ENCODE data around the gene DNAH6. TPM values are rescaled to one million over a fixed set of nuclear protein-coding genes. Genes with fewer than 3 reads are reported as not detected.

DNAH6 gene
- total RNA-seq, 1 experiment from 2014 or later = not detected

DNA sequence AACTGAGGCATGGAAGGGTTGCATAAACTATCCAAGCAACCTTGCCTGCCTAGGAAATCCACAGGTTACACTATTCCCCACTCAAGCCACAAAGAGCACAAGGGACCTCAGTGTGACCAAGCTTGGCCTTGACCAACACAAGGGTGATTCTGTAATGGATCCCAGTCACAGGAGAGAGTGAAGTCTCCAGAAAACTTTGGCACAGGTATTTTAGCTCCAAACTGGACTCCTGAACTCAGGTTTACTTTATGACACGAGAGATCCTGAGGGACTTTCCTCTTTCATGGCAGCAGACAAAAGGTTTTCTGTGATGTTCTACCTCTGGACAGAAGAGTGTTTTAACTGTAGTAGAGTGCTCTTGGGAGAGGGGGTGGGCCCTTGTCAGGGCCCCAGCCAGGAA lies 195.4 kb downstream of the DNAH6 start:
- no peaks in the 10 kb centered on the region; the same call in 1 of the 2 replicates for H3K4me1 ChIP-seq (ENCODE audit: insufficient read depth, low read length)
- H3K9ac ChIP-seq (ENCODE audit: low read length) = no peak overlapping the region
- TF ChIP-seq, protein P1, sequence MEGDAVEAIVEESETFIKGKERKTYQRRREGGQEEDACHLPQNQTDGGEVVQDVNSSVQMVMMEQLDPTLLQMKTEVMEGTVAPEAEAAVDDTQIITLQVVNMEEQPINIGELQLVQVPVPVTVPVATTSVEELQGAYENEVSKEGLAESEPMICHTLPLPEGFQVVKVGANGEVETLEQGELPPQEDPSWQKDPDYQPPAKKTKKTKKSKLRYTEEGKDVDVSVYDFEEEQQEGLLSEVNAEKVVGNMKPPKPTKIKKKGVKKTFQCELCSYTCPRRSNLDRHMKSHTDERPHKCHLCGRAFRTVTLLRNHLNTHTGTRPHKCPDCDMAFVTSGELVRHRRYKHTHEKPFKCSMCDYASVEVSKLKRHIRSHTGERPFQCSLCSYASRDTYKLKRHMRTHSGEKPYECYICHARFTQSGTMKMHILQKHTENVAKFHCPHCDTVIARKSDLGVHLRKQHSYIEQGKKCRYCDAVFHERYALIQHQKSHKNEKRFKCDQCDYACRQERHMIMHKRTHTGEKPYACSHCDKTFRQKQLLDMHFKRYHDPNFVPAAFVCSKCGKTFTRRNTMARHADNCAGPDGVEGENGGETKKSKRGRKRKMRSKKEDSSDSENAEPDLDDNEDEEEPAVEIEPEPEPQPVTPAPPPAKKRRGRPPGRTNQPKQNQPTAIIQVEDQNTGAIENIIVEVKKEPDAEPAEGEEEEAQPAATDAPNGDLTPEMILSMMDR (conservative IDR thresholded peaks at IDR 0.05; ENCODE audit: low read depth, low read length) = no peak
- TF ChIP-seq EZH2 (IDR thresholded peaks at IDR 0.05; ENCODE audit: low read length, unreplicated experiment) (no peak), EZH2phosphoT487 (IDR thresholded peaks at IDR 0.05; ENCODE audit: borderline replicate concordance, low read length) (no peak)
- H3K9me3 ChIP-seq (ENCODE audit: low read length) = no peaks in the 10 kb centered on the region
- BruUV-seq (replicated peaks) = no TSS peak
- no peak overlapping the region for H3K4me2 ChIP-seq (ENCODE audit: low read length)
- DNase-seq (no peak), ATAC-seq (no peak)
- no peaks in the 10 kb centered on the region for H3F3A ChIP-seq (ENCODE audit: low read length, unreplicated experiment)
- ChIA-PET POLR2A (ENCODE audit: unreplicated experiment) (no interaction called here), CTCF (no interaction called here)
- H3K9me2 ChIP-seq (replicated peaks; ENCODE audit: low read length) = no peaks in the 10 kb centered on the region
- no peaks in the 10 kb centered on the region for H3K36me3 ChIP-seq (ENCODE audit: low read depth, low read length)
- no peaks in the 10 kb centered on the region for H3K79me2 ChIP-seq (ENCODE audit: low read length)
- no peak overlapping the region for H2AFZ ChIP-seq (ENCODE audit: low read length)
- H3K27me3 ChIP-seq (ENCODE audit: low read length) = peaks cover 23% of the 10 kb centered on the region; the same call in 1 of the 2 replicates
- H3K27ac ChIP-seq (ENCODE audit: low read length) = no peak overlapping the region
- no peak overlapping the region for H3K4me3 ChIP-seq (ENCODE audit: low read length)
- H4K20me1 ChIP-seq (ENCODE audit: low read length) = no peaks in the 10 kb centered on the region
- intact Hi-C loops (cut with micrococcal nuclease) = no loop called here

DNA sequence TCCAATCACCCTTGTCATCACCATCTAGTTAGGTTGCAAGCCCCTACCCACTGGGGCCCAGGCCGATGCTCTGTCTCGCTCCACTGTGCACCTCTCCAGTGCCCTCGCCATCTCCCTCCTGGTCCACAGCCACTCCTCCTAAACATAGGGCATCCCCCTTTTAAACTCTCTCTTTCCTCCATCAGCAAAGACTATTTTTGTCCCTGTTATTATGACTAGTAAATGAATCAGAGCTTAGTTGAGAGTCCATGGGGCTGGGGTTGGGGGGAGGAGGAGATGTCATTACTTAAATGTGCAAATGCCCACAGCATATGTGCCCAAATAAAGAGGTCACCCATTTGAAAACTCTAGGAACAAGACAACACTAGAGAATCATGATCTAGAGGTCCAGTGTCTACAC lies 197.1 kb downstream of the DNAH6 start:
- no peak overlapping the region for H3K4me3 ChIP-seq (ENCODE audit: low read length)
- no peak for TF ChIP-seq EZH2 (IDR thresholded peaks at IDR 0.05; ENCODE audit: low read length, unreplicated experiment)
- no peak for TF ChIP-seq EZH2phosphoT487 (IDR thresholded peaks at IDR 0.05; ENCODE audit: borderline replicate concordance, low read length)
- TF ChIP-seq, protein P1 (conservative IDR thresholded peaks at IDR 0.05; ENCODE audit: low read depth, low read length) = no peak
- no peaks in the 10 kb centered on the region for H3K9me3 ChIP-seq (ENCODE audit: low read length)
- no peaks in the 10 kb centered on the region for H3F3A ChIP-seq (ENCODE audit: low read length, unreplicated experiment)
- ATAC-seq (no peak), DNase-seq (no peak)
- H4K20me1 ChIP-seq (ENCODE audit: low read length) = no peaks in the 10 kb centered on the region
- no TSS peak for BruUV-seq (replicated peaks)
- no peaks in the 10 kb centered on the region for H3K36me3 ChIP-seq (ENCODE audit: low read depth, low read length)
- intact Hi-C loops (cut with micrococcal nuclease) = no loop called here
- no peaks in the 10 kb centered on the region for H3K9me2 ChIP-seq (replicated peaks; ENCODE audit: low read length)
- ChIA-PET POLR2A (ENCODE audit: unreplicated experiment) (no interaction called here), CTCF (no interaction called here)
- no peaks in the 10 kb centered on the region for H3K79me2 ChIP-seq (ENCODE audit: low read length)
- no peak overlapping the region for H3K4me2 ChIP-seq (ENCODE audit: low read length)
- H3K4me1 ChIP-seq (ENCODE audit: insufficient read depth, low read length) = no peaks in the 10 kb centered on the region
- H3K27me3 ChIP-seq (ENCODE audit: low read length) = peaks cover 32% of the 10 kb centered on the region; the same call in 1 of the 2 replicates
- H3K9ac ChIP-seq (ENCODE audit: low read length) = no peak overlapping the region
- no peak overlapping the region for H3K27ac ChIP-seq (ENCODE audit: low read length)
- H2AFZ ChIP-seq (ENCODE audit: low read length) = no peak overlapping the region

DNA sequence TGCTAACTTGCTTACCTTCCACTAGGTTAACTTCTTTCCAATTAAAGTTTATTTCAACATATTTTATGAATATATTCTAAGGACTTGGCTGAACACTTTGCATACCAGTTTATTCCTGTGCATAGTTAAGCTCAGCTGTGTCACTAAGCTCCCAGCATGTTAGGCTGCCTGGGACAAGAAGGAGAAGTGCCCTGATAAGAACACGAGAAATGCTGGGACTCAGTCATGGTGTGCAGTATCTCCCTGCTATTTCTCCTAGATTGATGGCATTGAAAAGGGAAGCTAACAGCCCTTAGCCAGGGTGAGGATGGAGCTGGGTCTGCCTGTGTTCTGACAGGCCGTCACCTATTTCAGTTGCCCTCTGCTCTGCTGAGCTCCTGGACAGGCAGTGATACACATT lies 200.3 kb downstream of the DNAH6 start:
- no peak for TF ChIP-seq EZH2 (IDR thresholded peaks at IDR 0.05; ENCODE audit: low read length, unreplicated experiment)
- no peak for TF ChIP-seq EZH2phosphoT487 (IDR thresholded peaks at IDR 0.05; ENCODE audit: borderline replicate concordance, low read length)
- TF ChIP-seq, protein P1 (conservative IDR thresholded peaks at IDR 0.05; ENCODE audit: low read depth, low read length) = no peak

More for the DNA sequence above, 200.3 kb downstream of the DNAH6 start:
- no peaks in the 10 kb centered on the region for H3K36me3 ChIP-seq (ENCODE audit: low read depth, low read length)
- no peak overlapping the region for H3K4me3 ChIP-seq (ENCODE audit: low read length)
- no peak overlapping the region for H3K9ac ChIP-seq (ENCODE audit: low read length)
- DNase-seq = no peak
- no peak overlapping the region for H3K4me2 ChIP-seq (ENCODE audit: low read length)
- H3K4me1 ChIP-seq (ENCODE audit: insufficient read depth, low read length) = no peaks in the 10 kb centered on the region
- no TSS peak for BruUV-seq (replicated peaks)
- ChIA-PET POLR2A (ENCODE audit: unreplicated experiment) (no interaction called here), CTCF (no interaction called here)
- ATAC-seq = no peak
- no peaks in the 10 kb centered on the region for H3F3A ChIP-seq (ENCODE audit: low read length, unreplicated experiment)
- H3K27me3 ChIP-seq (ENCODE audit: low read length) = peaks cover 19% of the 10 kb centered on the region; the same call in 1 of the 2 replicates
- no peak overlapping the region for H2AFZ ChIP-seq (ENCODE audit: low read length)
- intact Hi-C loops (cut with micrococcal nuclease) = no loop called here
- H3K9me2 ChIP-seq (replicated peaks; ENCODE audit: low read length) = no peaks in the 10 kb centered on the region
- H4K20me1 ChIP-seq (ENCODE audit: low read length) = no peaks in the 10 kb centered on the region
- no peak overlapping the region for H3K27ac ChIP-seq (ENCODE audit: low read length)
- H3K79me2 ChIP-seq (ENCODE audit: low read length) = no peaks in the 10 kb centered on the region
- H3K9me3 ChIP-seq (ENCODE audit: low read length) = no peaks in the 10 kb centered on the region
